ENCODE measurements around the gene SEC63.

The SEC63 gene

DNA sequence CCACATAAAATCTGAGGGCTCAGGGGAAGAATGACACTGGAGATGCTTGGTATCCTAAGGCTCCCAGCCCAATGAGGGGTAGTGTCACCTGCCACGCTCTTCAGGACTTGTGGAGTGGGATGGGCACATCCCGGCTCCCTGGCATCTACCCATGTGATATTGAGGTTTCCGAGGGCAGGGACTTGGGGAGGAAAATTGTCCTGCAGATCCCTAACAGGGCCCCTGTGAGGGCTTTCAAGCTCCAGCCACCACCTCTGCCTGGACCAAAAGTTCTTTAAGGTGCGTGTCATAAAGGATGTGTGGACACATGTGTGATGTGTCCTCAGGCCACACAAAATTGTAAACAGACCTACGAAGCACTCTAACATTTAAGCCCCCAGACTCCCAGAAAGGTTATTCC is 136.4 kb downstream of the SEC63 start:
- no peak overlapping the region for H3K9ac ChIP-seq
- no peak overlapping the region for H3K4me3 ChIP-seq
- no peaks in the 10 kb centered on the region for H3K9me3 ChIP-seq
- no peak overlapping the region for H3K27ac ChIP-seq
- no peak for TF ChIP-seq Cebpa-rat (IDR thresholded peaks at IDR 0.05)
- peaks cover 12% of the 10 kb centered on the region for H3K4me1 ChIP-seq
- H3K4me2 ChIP-seq = no peak overlapping the region
- peaks cover 8% of the 10 kb centered on the region; the same call in 1 of the 2 replicates for H4K20me1 ChIP-seq
- H3K27me3 ChIP-seq = peaks cover 60% of the 10 kb centered on the region
- H3K36me3 ChIP-seq = no peaks in the 10 kb centered on the region

- peak overlapping the region; percentile 37 for H3K4me2 ChIP-seq
- H3K36me3 ChIP-seq = no peaks in the 10 kb centered on the region
- H3K9me3 ChIP-seq = no peaks in the 10 kb centered on the region
- peaks cover 12% of the 10 kb centered on the region for H3K4me1 ChIP-seq
- H4K20me1 ChIP-seq = peaks cover 8% of the 10 kb centered on the region; the same call in 1 of the 2 replicates
- no peak overlapping the region for H3K9ac ChIP-seq
- H3K27me3 ChIP-seq = peaks cover 60% of the 10 kb centered on the region
- no peak for TF ChIP-seq Cebpa-rat (IDR thresholded peaks at IDR 0.05)
- no peak overlapping the region for H3K4me3 ChIP-seq
- H3K27ac ChIP-seq = no peak overlapping the region
Observed at GRCh38 chr6:107820338-107821261, 137.4 kb downstream of the SEC63 start.

DNA sequence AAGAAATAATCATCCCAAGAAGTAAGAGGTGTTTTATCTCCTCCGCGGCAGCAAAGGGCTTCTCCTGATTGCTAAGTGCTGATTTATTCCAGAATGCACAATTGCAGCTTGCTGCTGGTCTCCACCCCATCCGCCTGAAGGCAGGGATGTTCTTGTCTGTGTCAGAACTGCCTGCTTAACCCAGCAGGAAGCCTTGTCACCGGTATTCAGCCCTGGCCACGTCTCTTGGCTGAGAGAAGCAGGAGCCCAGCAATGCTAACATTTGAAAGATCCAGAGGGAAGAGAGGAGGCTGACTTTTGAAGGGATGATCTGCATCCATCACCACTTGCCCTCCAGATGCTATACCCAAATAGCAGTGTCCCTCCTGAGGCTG is 138.1 kb downstream of the SEC63 start:
- no peak overlapping the region for H3K4me3 ChIP-seq
- peaks cover 8% of the 10 kb centered on the region; the same call in 1 of the 2 replicates for H4K20me1 ChIP-seq
- H3K27me3 ChIP-seq = peaks cover 60% of the 10 kb centered on the region
- no peak for TF ChIP-seq Cebpa-rat (IDR thresholded peaks at IDR 0.05)
- H3K36me3 ChIP-seq = no peaks in the 10 kb centered on the region
- H3K4me1 ChIP-seq = peaks cover 12% of the 10 kb centered on the region
- no peaks in the 10 kb centered on the region for H3K9me3 ChIP-seq
- no peak overlapping the region for H3K4me2 ChIP-seq
- no peak overlapping the region for H3K9ac ChIP-seq
- H3K27ac ChIP-seq = no peak overlapping the region

- Histone ChIP-seq H3K4me1 (peaks cover 5% of the 10 kb centered on the region), H3K9ac (no peak overlapping the region), H3K36me3 (no peaks in the 10 kb centered on the region), H3K27ac (no peak overlapping the region), H3K9me3 (no peaks in the 10 kb centered on the region), H3K4me3 (no peak overlapping the region), H3K4me2 (no peak overlapping the region), H4K20me1 (peaks cover 8% of the 10 kb centered on the region; the same call in 1 of the 2 replicates), H3K27me3 (peaks cover 53% of the 10 kb centered on the region)
- TF ChIP-seq Cebpa-rat (IDR thresholded peaks at IDR 0.05) = no peak
Observed at GRCh38 chr6:107819217-107819616, 138.8 kb downstream of the SEC63 start.

DNA sequence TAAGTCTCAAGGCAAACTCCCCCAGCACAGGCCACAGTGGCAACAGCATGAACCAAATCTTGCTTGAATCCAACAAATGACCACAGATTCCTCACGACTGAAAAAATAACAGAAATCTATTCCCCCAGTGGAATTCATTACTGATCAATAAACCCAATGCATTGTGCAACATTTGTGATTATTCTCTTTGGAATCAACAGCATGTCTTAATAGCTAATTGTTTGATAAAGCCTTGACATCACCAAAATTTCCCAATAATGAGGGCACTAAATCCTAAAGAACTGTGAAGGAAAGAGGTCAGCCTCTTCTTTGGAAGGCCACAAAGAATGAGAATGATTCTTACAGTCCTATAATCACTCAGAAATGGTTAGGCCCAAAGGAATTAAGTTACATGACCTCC is 139.7 kb downstream of the SEC63 start:
- H3K4me2 ChIP-seq = no peak overlapping the region
- H3K9ac ChIP-seq = no peak overlapping the region
- H3K4me3 ChIP-seq = no peak overlapping the region
- H3K4me1 ChIP-seq = no peaks in the 10 kb centered on the region
- H3K36me3 ChIP-seq = no peaks in the 10 kb centered on the region
- H3K27me3 ChIP-seq = peaks cover 44% of the 10 kb centered on the region
- H3K9me3 ChIP-seq = no peaks in the 10 kb centered on the region
- no peak overlapping the region for H3K27ac ChIP-seq
- H4K20me1 ChIP-seq = peaks cover 8% of the 10 kb centered on the region; the same call in 1 of the 2 replicates
- TF ChIP-seq Cebpa-rat (IDR thresholded peaks at IDR 0.05) = no peak

DNA sequence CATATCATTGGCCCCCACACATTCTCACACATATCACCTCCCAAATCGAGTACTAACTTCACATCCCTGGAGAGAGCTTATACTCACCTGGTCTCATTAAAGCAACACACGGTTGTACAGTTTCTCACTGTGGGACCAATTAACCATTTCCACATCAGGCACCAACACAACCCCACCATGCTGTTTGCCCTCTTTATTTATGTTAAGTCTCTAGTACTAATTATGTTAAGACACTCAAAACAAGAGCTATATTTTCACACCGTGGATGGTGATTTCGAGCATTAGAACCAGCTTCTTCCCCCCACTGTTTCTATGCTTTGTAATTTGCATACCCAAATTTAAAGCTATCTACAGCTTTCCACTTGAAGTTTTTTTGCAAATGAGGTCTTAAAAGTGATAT is 140.2 kb downstream of the SEC63 start:
- H3K4me2 ChIP-seq = no peak overlapping the region
- H4K20me1 ChIP-seq = peaks cover 8% of the 10 kb centered on the region; the same call in 1 of the 2 replicates
- no peak overlapping the region for H3K9ac ChIP-seq
- H3K4me1 ChIP-seq = no peaks in the 10 kb centered on the region
- no peaks in the 10 kb centered on the region for H3K36me3 ChIP-seq
- TF ChIP-seq Cebpa-rat (IDR thresholded peaks at IDR 0.05) = no peak
- peaks cover 39% of the 10 kb centered on the region for H3K27me3 ChIP-seq
- H3K27ac ChIP-seq = no peak overlapping the region
- no peaks in the 10 kb centered on the region for H3K9me3 ChIP-seq
- H3K4me3 ChIP-seq = no peak overlapping the region

Data from BLaER1 (cell line).